HCT116 (cell line): Measurements from ENCODE around the gene STK39. TPM values are rescaled to one million over a fixed set of nuclear protein-coding genes. Genes with fewer than 3 reads are reported as not detected.

ENCODE experiments used
- ATAC-seq: fragments of 200-7000 bp; cut with Tn5 transposase; 2 replicates; pipeline ENCODE4 v1.9.1; 2020; ENCODE audit warnings: mild to moderate bottlenecking, moderate library complexity
- BruUV-seq: library from RNA; stranded (reverse); fragments of 400-500 nt; replicated peaks from 2 replicates; lab custom pipeline; 2021; lab: Mats Ljungman, UMichigan
- CTCF ChIA-PET: fragments of 300-600 bp; sonication (Branson Sonifier 250); formaldehyde crosslinking; loops from one replicate; lab custom pipeline; 2021; ENCODE audit warnings: antibody characterized with exemption; lab: Charles Lee
- POLR2A ChIA-PET: fragments of 300-600, 350-600 bp; sonication (Branson Sonifier 250); formaldehyde crosslinking; loops from one replicate; lab custom pipeline; 2021; ENCODE audit warnings: antibody characterized with exemption; lab: Charles Lee
- RAD21 ChIA-PET, 2 experiments: fragments of 300-600 bp; sonication (Branson Sonifier 250); formaldehyde crosslinking; loops; one replicate each; lab custom pipeline; 2023; ENCODE audit warnings: low total read pairs in 2 of 2; ENCODE audit not compliant: uncharacterized antibody in 2 of 2, unreplicated experiment in 2 of 2, low non-redundant PET in 1 of 2; lab: Charles Lee
- DNase-seq: peaks from one replicate; pipeline ENCODE4 v3.0.0-alpha.2; 2010; ENCODE audit warnings: low read depth, low spot score
- H2AFZ ChIP-seq: fragments of 200-600 bp; shearing (Covaris generic), sonication (generic); 2 replicates; pipeline ENCODE4 v1.6.1; 2017; ENCODE audit warnings: low read depth, mixed run types, mixed read lengths, antibody characterized with exemption, low read length; ENCODE audit not compliant: poor library complexity, severe bottlenecking
- H3K27ac ChIP-seq: 2 replicates; pipeline ENCODE4 v1.5.1; 2012; ENCODE audit warnings: low read depth, low read length
- H3K27me3 ChIP-seq: fragments of 200-600 bp; sonication (generic); 2 replicates; pipeline ENCODE4 v1.6.1; 2016; ENCODE audit warnings: mixed run types, low read length, mixed read lengths; ENCODE audit not compliant: insufficient read depth
- H3K36me3 ChIP-seq, 2 experiments: fragments of 200-500 bp in 1 of 2; fragments of 200-600 bp in 1 of 2; sonication (Bioruptor generic) in 1 of 2; sonication (generic) in 1 of 2; 2 replicates each; pipeline versions ENCODE4 v1.5.1 to v1.6.1; 2014 to 2016; ENCODE audit warnings: low read length in 2 of 2, inconsistent platforms in 1 of 2, mixed read lengths in 1 of 2, mixed run types in 1 of 2; ENCODE audit not compliant: insufficient read depth in 2 of 2, control insufficient read depth in 1 of 2
- H3K4me1 ChIP-seq, 2 experiments: fragments of 200-600 bp in 1 of 2; sonication (generic) in 1 of 2; 2 replicates each; pipeline versions ENCODE4 v1.5.1 to v1.6.1; 2012 to 2017; ENCODE audit warnings: low read length in 2 of 2, inconsistent platforms in 1 of 2, mild to moderate bottlenecking in 1 of 2, mixed read lengths in 1 of 2, mixed run types in 1 of 2, moderate library complexity in 1 of 2; ENCODE audit not compliant: insufficient read depth in 2 of 2, control insufficient read depth in 1 of 2
- H3K4me2 ChIP-seq: fragments of 200-600 bp; sonication (generic); 2 replicates; pipeline ENCODE4 v1.6.1; 2017; ENCODE audit warnings: mixed run types, low read length, mixed read lengths
- H3K4me3 ChIP-seq, 2 experiments: fragments of 200-600 bp in 1 of 2; sonication (generic) in 1 of 2; replicated peaks in 1 of 2; 2 replicates each; pipeline ENCODE4 v1.5.1; 2011 to 2016; ENCODE audit warnings: low read length in 2 of 2, control low read depth in 1 of 2, low read depth in 1 of 2, mild to moderate bottlenecking in 1 of 2, mixed read lengths in 1 of 2, mixed run types in 1 of 2
- H3K79me2 ChIP-seq: fragments of 200-600 bp; sonication (generic); 2 replicates; pipeline ENCODE4 v1.6.1; 2017; ENCODE audit warnings: mild to moderate bottlenecking, mixed run types, low read length, moderate library complexity, mixed read lengths; ENCODE audit not compliant: insufficient read depth
- H3K9ac ChIP-seq: fragments of 200-600 bp; sonication (generic); 2 replicates; pipeline ENCODE4 v1.6.1; 2016; ENCODE audit warnings: low read length, mixed read lengths
- H3K9me2 ChIP-seq: fragments of 200-600 bp; sonication (generic), shearing (Covaris generic); 2 replicates; pipeline ENCODE4 v1.6.1; 2017; ENCODE audit warnings: mixed run types, mild to moderate bottlenecking, moderate library complexity; ENCODE audit not compliant: insufficient read depth
- H3K9me3 ChIP-seq, 2 experiments: fragments of 200-500 bp in 1 of 2; fragments of 200-600 bp in 1 of 2; sonication (Bioruptor generic) in 1 of 2; sonication (generic) in 1 of 2; 2 replicates each; pipeline ENCODE4 v1.6.1; 2014 to 2017; ENCODE audit warnings: low read length in 2 of 2, mixed read lengths in 2 of 2, inconsistent platforms in 1 of 2, low read depth in 1 of 2, mild to moderate bottlenecking in 1 of 2, mixed run types in 1 of 2, moderate library complexity in 1 of 2; ENCODE audit not compliant: control insufficient read depth in 1 of 2, insufficient read depth in 1 of 2
- H4K20me1 ChIP-seq: fragments of 200-600 bp; sonication (generic), shearing (Covaris generic); 2 replicates; pipeline ENCODE4 v1.6.1; 2017; ENCODE audit warnings: mixed run types, mild to moderate bottlenecking, moderate library complexity; ENCODE audit not compliant: insufficient read depth
- CBX3 ChIP-seq: IDR thresholded peaks from 2 replicates; pipeline ENCODE4 v1.6.1; 2012; ENCODE audit warnings: low read depth
- SRF ChIP-seq: IDR thresholded peaks from 2 replicates; pipeline ENCODE4 v1.6.1; 2012; ENCODE audit warnings: low read depth
- YY1 ChIP-seq: IDR thresholded peaks from 2 replicates; pipeline ENCODE4 v1.6.1; 2011; ENCODE audit warnings: low read length, low read depth, moderate library complexity, mild to moderate bottlenecking; ENCODE audit not compliant: insufficient replicate concordance; ENCODE audit errors: extremely low read depth
- intact Hi-C: fragments of 100-400 bp; cut with micrococcal nuclease; formaldehyde crosslinking; loops from 2 replicates; pipeline ENCODE4 v1.10.0; 2022
- total RNA-seq: library from RNA; stranded (reverse); gene quantifications from one replicate; pipeline ENCODE4 v1.2.1, GENCODE V29; 2021; ENCODE audit not compliant: unreplicated experiment
- TF ChIP-seq, protein P1 (sequence below): IDR thresholded peaks from 2 replicates; pipeline ENCODE4 v1.6.1; 2012
- TF ChIP-seq, protein P2 (sequence below): IDR thresholded peaks from 2 replicates; pipeline ENCODE4 v1.6.1; 2012; ENCODE audit warnings: low read depth
- TF ChIP-seq, protein P3 (sequence below): IDR thresholded peaks from 2 replicates; pipeline ENCODE4 v1.6.1; 2012

The STK39 gene
- total RNA-seq, 1 experiment from 2014 or later: 118 TPM

DNA sequence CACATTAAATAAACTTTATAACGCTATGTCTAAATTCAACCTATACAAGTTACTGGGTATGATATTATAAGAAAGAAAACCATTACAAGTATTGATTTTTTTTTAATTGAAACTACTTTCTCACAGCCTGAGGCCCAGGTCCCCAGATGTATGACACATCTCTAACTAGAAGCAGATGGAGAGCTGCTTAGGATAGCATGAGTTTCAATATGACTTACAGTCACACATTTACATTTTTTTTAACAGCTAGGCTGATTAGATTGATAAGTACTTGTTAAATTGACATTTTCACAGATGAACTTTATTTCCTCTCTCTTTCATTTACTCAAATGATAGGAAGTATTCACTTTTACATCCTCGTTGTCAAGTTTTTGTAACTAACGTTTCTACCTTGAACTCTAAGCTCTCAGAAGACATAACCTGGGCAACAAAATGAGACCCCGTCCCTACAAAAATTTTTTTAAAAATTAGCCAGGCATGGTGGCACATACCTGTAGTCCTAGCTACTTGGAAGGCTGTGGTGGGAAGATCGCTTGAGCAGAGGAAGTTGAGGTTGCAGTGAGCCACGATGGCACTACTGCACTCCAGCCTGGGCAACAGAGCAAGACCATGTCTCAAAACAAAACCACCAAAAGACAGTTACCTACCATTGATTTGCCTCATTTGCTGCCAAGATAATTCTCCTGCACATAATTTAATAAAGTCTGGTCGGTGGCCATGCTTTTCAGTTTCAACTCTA is 52.4 kb downstream of the STK39 start:
- TF ChIP-seq SRF: no peak
- no peak for TF ChIP-seq CBX3
- TF ChIP-seq, protein P1, sequence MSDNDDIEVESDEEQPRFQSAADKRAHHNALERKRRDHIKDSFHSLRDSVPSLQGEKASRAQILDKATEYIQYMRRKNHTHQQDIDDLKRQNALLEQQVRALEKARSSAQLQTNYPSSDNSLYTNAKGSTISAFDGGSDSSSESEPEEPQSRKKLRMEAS: no peak
- intact Hi-C loops: no loop called here

DNA sequence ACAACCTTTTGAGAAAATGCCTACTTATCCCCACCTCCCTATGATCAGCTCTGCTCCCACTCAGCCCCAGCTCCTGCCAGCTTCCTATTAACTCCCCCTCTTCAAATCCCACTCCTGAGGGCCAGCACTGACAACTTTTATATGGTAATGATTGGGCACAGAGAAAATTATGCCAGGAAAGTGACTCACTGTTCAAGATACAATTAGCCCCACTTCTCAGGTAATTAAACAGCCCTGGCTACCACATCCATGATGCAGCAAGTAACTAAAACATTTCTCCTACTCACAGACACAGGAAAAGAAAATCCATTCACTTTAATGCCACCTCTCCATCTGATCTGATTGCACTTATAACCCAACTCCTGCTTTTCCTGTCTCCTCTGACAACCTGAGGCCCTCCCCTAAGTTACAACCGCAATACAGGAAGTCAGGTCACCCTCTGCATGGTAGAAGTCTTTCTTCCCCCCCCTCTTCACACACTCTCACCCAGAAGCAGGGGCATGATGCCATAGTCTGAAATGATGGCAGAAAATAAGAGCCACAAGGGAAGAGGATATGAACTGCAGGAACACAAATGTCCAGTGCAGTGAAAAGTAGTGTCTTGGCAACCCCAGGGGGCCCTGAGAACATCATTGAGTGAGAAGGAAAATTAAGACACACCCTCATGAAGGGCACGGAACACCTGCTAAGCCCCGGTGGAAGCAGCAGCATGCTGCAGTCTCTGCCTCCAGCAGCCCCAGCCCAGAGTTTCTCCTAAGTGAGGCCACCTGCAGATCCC is 54.4 kb downstream of the STK39 start:
- Histone ChIP-seq H3K4me3 (peak overlapping the region; percentile 1 to 12; a peak in 3 of 4 replicates), H3K9ac (peak overlapping the region; percentile 60), H3K27me3 (no peaks in the 10 kb centered on the region), H4K20me1 (no peaks in the 10 kb centered on the region), H2AFZ (no peak overlapping the region), H3K36me3 (no peaks in the 10 kb centered on the region), H3K27ac (peak overlapping the region; percentile 99), H3K79me2 (peaks cover 100% of the 10 kb centered on the region), H3K9me2 (no peaks in the 10 kb centered on the region), H3K9me3 (no peaks in the 10 kb centered on the region), H3K4me1 (peaks cover 96 to 100% of the 10 kb centered on the region in 2 experiments), H3K4me2 (peak overlapping the region; percentile 67)
- ChIA-PET RAD21 (no interaction called here), POLR2A (interaction anchor here (1.5 to 4.9 kb wide), 4 partner anchors 9 to 24 kb away, joined by 5 to 33 read pairs (median 11); no protein-coding TSS in a partner anchor), CTCF (no interaction called here)
- ATAC-seq (peak; percentile 58), DNase-seq (no peak)
- BruUV-seq: TSS peak; percentile 52
- intact Hi-C loops: loop anchor here (1.0 kb wide), 1 partner anchor 18 kb away; no protein-coding TSS in a partner anchor
- TF ChIP-seq, protein P2, sequence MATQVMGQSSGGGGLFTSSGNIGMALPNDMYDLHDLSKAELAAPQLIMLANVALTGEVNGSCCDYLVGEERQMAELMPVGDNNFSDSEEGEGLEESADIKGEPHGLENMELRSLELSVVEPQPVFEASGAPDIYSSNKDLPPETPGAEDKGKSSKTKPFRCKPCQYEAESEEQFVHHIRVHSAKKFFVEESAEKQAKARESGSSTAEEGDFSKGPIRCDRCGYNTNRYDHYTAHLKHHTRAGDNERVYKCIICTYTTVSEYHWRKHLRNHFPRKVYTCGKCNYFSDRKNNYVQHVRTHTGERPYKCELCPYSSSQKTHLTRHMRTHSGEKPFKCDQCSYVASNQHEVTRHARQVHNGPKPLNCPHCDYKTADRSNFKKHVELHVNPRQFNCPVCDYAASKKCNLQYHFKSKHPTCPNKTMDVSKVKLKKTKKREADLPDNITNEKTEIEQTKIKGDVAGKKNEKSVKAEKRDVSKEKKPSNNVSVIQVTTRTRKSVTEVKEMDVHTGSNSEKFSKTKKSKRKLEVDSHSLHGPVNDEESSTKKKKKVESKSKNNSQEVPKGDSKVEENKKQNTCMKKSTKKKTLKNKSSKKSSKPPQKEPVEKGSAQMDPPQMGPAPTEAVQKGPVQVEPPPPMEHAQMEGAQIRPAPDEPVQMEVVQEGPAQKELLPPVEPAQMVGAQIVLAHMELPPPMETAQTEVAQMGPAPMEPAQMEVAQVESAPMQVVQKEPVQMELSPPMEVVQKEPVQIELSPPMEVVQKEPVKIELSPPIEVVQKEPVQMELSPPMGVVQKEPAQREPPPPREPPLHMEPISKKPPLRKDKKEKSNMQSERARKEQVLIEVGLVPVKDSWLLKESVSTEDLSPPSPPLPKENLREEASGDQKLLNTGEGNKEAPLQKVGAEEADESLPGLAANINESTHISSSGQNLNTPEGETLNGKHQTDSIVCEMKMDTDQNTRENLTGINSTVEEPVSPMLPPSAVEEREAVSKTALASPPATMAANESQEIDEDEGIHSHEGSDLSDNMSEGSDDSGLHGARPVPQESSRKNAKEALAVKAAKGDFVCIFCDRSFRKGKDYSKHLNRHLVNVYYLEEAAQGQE: no peak
- peak; percentile 44 for TF ChIP-seq YY1
- TF ChIP-seq, protein P3, sequence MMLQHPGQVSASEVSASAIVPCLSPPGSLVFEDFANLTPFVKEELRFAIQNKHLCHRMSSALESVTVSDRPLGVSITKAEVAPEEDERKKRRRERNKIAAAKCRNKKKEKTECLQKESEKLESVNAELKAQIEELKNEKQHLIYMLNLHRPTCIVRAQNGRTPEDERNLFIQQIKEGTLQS: no peak
- TF ChIP-seq, all 23 proteins: peak for 1

More for the DNA sequence above, 52.4 kb downstream of the STK39 start:
- RAD21 ChIA-PET: interaction anchor here in 1 of 2 experiments (0.6 kb wide), 1 partner anchor 35 kb away, joined by 3 read pairs; no protein-coding TSS in a partner anchor
- Histone ChIP-seq H3K4me2 (peak overlapping the region; percentile 44), H2AFZ (no peak overlapping the region), H3K9ac (peak overlapping the region; percentile 21), H3K27ac (peak overlapping the region; percentile 99), H3K27me3 (no peaks in the 10 kb centered on the region), H3K9me2 (no peaks in the 10 kb centered on the region), H3K79me2 (peaks cover 99% of the 10 kb centered on the region), H3K9me3 (no peaks in the 10 kb centered on the region), H3K4me1 (peaks cover 94 to 100% of the 10 kb centered on the region in 2 experiments), H4K20me1 (no peaks in the 10 kb centered on the region), H3K36me3 (no peaks in the 10 kb centered on the region), H3K4me3 (no peak overlapping the region)
- CTCF ChIA-PET: interaction anchor here (1.3 kb wide), 1 partner anchor 142 kb away, joined by 5 read pairs; no protein-coding TSS in a partner anchor
- DNase-seq (no peak), ATAC-seq (no peak)
- no TSS peak for BruUV-seq
- POLR2A ChIA-PET: interaction anchor here (0.6 to 2.2 kb wide), 3 partner anchors 14 to 642 kb away, joined by 3 to 17 read pairs (median 3); no protein-coding TSS in a partner anchor
